ENCODE data around the gene GDPGP1.
A peak's percentile ranks its signal among the peaks of the same experiment; 100 is the strongest.
"Not testable (repeated sequence)": the region's sequence is repeated elsewhere in the genome, so short reads cannot be mapped to it uniquely, and the experiment has no call there.

GDPGP1 gene

GRCh38 chr15:90257776-90258175 lies 23.8 kb downstream of the GDPGP1 start:
- H3K4me3 ChIP-seq (ENCODE audit: low read depth, low read length): no peak overlapping the region
- no peaks in the 10 kb centered on the region for H3K36me3 ChIP-seq
- no peaks in the 10 kb centered on the region for H3K9me3 ChIP-seq
- no peaks in the 10 kb centered on the region for H3K4me1 ChIP-seq
- no peak for DNase-seq
- TF ChIP-seq, protein P1, sequence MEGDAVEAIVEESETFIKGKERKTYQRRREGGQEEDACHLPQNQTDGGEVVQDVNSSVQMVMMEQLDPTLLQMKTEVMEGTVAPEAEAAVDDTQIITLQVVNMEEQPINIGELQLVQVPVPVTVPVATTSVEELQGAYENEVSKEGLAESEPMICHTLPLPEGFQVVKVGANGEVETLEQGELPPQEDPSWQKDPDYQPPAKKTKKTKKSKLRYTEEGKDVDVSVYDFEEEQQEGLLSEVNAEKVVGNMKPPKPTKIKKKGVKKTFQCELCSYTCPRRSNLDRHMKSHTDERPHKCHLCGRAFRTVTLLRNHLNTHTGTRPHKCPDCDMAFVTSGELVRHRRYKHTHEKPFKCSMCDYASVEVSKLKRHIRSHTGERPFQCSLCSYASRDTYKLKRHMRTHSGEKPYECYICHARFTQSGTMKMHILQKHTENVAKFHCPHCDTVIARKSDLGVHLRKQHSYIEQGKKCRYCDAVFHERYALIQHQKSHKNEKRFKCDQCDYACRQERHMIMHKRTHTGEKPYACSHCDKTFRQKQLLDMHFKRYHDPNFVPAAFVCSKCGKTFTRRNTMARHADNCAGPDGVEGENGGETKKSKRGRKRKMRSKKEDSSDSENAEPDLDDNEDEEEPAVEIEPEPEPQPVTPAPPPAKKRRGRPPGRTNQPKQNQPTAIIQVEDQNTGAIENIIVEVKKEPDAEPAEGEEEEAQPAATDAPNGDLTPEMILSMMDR (IDR thresholded peaks at IDR 0.05; ENCODE audit: low read depth, low read length): no peak
- no peaks in the 10 kb centered on the region for H3K27me3 ChIP-seq

GRCh38 chr15:90259524-90259923 lies 25.5 kb downstream of the GDPGP1 start:
- Histone ChIP-seq H3K27me3 (no peaks in the 10 kb centered on the region), H3K4me3 (ENCODE audit: low read depth, low read length) (no peak overlapping the region), H3K4me1 (no peaks in the 10 kb centered on the region; the same call in 1 of the 2 replicates), H3K36me3 (no peaks in the 10 kb centered on the region), H3K9me3 (no peaks in the 10 kb centered on the region)
- TF ChIP-seq, protein P1 (IDR thresholded peaks at IDR 0.05; ENCODE audit: low read depth, low read length): no peak
- no peak for DNase-seq

DNA sequence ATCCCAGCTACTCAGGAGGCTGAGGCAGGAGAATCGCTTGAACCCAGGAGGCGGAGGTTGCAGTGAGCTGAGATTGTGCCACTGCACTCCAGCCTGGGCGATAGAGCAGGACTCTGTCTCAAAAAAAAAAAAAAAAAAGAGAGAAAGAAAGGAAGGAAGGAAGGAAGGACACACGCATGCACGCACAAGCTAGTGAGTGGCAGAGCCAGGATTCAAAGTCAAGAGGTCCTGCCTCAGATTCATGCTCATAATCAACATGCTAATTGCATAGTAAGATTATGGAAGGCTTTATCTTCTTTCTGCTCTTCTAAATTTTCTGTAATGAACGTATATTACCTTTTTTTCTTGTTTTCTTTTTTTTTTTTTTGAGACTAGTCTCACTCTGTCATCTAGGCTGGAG lies 26.7 kb downstream of the GDPGP1 start:
- not testable (repeated sequence) for H3K36me3 ChIP-seq, DNase-seq, H3K9me3 ChIP-seq

DNA sequence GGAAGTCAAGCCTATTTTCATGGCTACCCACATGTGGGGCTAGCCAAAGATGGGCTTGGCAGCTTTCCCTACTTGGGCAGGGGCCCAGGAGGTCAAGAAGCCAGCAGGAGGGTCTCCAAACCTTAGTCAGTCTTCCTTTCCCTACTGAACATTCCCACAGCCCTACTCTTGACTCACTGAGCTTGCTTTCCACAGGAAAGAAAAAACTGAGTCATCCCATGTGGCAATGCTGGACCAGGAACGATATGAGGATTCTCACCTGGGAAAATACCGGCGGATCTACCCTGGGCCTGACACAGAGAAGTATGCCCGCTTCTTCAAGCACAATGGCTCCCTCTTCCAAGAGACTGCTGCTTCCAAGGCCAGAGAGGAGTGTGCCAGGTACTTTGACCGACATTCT lies 27.8 kb downstream of the GDPGP1 start:
- Histone ChIP-seq H3K4me3 (ENCODE audit: low read depth, low read length) (no peak overlapping the region), H3K36me3 (no peaks in the 10 kb centered on the region), H3K4me1 (no peaks in the 10 kb centered on the region; the same call in 1 of the 2 replicates), H3K9me3 (no peaks in the 10 kb centered on the region), H3K27me3 (no peaks in the 10 kb centered on the region)
- TF ChIP-seq, protein P1 (IDR thresholded peaks at IDR 0.05; ENCODE audit: low read depth, low read length): no peak
- no peak for DNase-seq

More for the DNA sequence above, 26.7 kb downstream of the GDPGP1 start:
- H3K4me3 ChIP-seq (ENCODE audit: low read depth, low read length); H3K4me1 ChIP-seq; H3K27me3 ChIP-seq: not testable (repeated sequence)

GRCh38 chr15:90262426-90262825 lies 28.4 kb downstream of the GDPGP1 start:
- Histone ChIP-seq H3K9me3 (no peaks in the 10 kb centered on the region), H3K4me3 (ENCODE audit: low read depth, low read length) (no peak overlapping the region), H3K36me3 (peaks cover 4% of the 10 kb centered on the region), H3K4me1 (no peaks in the 10 kb centered on the region; the same call in 1 of the 2 replicates), H3K27me3 (no peaks in the 10 kb centered on the region)
- no peak for DNase-seq
- TF ChIP-seq, protein P1 (IDR thresholded peaks at IDR 0.05; ENCODE audit: low read depth, low read length): no peak

DNA sequence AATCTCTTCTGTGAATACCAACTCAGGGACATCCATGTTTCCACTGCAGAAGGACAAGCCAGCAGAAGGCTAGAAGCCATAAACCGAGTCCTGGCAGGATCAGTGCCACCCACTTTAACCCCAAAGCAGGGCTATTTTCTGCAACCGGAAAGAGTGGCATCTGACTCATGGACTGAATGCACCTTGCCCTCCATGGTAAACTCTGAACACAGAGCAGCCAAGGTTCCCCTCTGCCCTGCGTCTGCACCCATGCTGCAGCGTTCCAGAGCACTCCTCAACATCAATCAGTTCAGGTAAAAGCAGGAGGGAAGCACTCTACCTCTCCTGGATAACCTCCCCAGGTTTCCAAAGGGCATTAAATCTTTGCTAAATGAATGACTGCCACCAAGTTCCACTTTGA lies 30.7 kb downstream of the GDPGP1 start:
- Histone ChIP-seq H3K36me3 (peaks cover 10% of the 10 kb centered on the region), H3K27me3 (no peaks in the 10 kb centered on the region), H3K9me3 (no peaks in the 10 kb centered on the region), H3K4me3 (ENCODE audit: low read depth, low read length) (peak overlapping the region; percentile 95), H3K4me1 (no peaks in the 10 kb centered on the region; the same call in 1 of the 2 replicates)
- TF ChIP-seq, protein P1 (IDR thresholded peaks at IDR 0.05; ENCODE audit: low read depth, low read length): no peak
- DNase-seq: no peak

Data from BE2C (cell line).